T-helper 1 cell treated with Interleukin-12 subunit alpha and Interleukin-12 subunit beta and Interleukin-4 antibody, amounts not matched to agents 30 μg/mL and 1 μg/mL, for 36 hours (primary cell): ENCODE measurements around the gene ZNF362.

Source experiments
- H3K27ac Mint-ChIP-seq: one replicate; pipeline ENCODE4 v1.8.0; 2021; ENCODE audit warnings: mild to moderate bottlenecking, mixed read lengths
- H3K27me3 Mint-ChIP-seq: one replicate; pipeline ENCODE4 v1.8.0; 2021; ENCODE audit warnings: low read depth, mixed read lengths
- H3K36me3 Mint-ChIP-seq: one replicate; pipeline ENCODE4 v1.8.0; 2021; ENCODE audit warnings: low read depth, mixed read lengths
- H3K4me1 Mint-ChIP-seq: one replicate; pipeline ENCODE4 v1.8.0; 2021; ENCODE audit warnings: low read depth, mixed read lengths
- H3K4me3 Mint-ChIP-seq: one replicate; pipeline ENCODE4 v1.8.0; 2021; ENCODE audit warnings: mild to moderate bottlenecking, moderate library complexity, mixed read lengths
- H3K9me3 Mint-ChIP-seq: one replicate; pipeline ENCODE4 v1.8.0; 2021; ENCODE audit warnings: mixed read lengths

ZNF362 gene

DNA sequence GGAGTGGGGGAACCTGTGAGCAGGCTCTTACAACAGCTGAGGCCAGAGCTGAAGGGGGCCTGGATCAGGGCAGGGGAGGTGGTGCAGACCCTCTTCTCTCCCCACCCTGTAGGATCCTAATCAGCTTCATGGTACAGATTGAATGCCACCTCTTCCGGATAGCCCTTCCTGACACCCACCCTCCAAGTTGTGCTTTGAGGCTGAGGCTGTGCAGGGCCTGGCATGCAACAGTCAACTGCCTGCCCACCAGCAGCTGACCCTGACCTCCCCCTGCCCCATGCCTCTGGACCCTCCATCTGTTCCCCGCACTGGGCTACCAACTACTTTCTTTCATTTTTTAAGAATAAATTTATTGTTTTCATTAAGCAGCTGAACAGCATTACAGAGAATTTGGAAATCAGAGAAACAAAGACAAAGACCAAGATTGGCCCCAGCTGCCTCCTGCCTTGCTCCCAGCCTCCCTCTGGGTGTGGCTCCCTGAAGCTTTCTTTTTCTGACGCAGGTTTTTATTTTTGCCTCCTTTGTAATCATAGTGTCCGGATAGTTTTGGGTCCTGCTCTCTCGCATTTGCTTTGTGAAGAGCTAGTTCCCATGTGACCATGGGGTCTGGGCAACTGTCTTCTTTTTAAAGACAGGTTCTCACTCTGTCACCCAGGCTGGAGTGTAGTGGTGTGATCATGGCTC, 12.8 kb downstream of the ZNF362 start:
- peaks cover 11% of the 10 kb centered on the region for H3K4me1 Mint-ChIP-seq
- H3K27ac Mint-ChIP-seq = no peak overlapping the region
- no peak overlapping the region for H3K4me3 Mint-ChIP-seq
- H3K9me3 Mint-ChIP-seq = no peaks in the 10 kb centered on the region
- no peaks in the 10 kb centered on the region for H3K36me3 Mint-ChIP-seq
- no peaks in the 10 kb centered on the region for H3K27me3 Mint-ChIP-seq

DNA sequence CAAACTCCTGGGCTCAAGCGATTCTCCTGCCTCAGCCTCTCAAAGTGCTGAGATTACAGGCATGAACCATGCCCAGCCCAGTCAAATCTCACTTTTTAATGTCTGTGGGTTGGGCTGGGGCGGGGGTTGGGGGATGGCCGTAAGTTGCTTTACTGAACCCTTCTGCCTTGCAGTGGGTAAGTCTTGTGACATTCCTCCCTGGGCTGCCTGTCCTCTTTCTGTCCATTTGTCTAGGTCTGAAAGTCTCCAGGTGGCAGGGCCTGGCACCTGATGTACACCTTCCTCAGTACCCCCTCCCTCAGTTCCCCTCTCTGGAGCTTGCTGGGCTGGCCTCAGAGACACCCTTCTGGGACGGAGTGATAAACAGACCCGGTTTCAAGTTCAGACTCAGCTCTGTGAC, 13.3 kb downstream of the ZNF362 start:
- Mint-ChIP-seq H3K27me3 (no peaks in the 10 kb centered on the region), H3K27ac (no peak overlapping the region)

DNA sequence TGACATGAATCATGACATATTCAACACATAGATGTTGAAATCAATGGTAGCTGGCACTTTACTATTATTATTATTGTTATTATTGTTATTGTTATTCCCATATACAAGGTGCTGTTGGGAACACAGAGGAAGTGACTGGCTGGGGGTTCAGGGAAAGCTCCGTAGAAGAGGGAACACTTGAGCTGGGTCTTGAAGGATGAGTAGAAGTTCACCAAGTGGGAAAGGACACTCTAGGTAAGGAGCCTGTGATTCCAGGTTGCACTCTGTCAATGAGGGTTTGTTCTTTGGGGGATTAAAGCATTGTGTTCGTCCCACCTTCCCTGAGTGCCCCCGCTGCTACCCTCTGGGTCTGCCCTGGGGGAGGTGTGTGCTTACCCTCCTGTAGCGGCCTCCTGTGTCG, 14.1 kb downstream of the ZNF362 start:
- Mint-ChIP-seq H3K36me3 (no peaks in the 10 kb centered on the region), H3K27ac (no peak overlapping the region), H3K27me3 (no peaks in the 10 kb centered on the region), H3K4me3 (no peak overlapping the region), H3K4me1 (peaks cover 11% of the 10 kb centered on the region), H3K9me3 (no peaks in the 10 kb centered on the region)

More for the DNA sequence above, 13.3 kb downstream of the ZNF362 start:
- peaks cover 11% of the 10 kb centered on the region for H3K4me1 Mint-ChIP-seq
- no peaks in the 10 kb centered on the region for H3K36me3 Mint-ChIP-seq
- H3K9me3 Mint-ChIP-seq = no peaks in the 10 kb centered on the region
- no peak overlapping the region for H3K4me3 Mint-ChIP-seq

DNA sequence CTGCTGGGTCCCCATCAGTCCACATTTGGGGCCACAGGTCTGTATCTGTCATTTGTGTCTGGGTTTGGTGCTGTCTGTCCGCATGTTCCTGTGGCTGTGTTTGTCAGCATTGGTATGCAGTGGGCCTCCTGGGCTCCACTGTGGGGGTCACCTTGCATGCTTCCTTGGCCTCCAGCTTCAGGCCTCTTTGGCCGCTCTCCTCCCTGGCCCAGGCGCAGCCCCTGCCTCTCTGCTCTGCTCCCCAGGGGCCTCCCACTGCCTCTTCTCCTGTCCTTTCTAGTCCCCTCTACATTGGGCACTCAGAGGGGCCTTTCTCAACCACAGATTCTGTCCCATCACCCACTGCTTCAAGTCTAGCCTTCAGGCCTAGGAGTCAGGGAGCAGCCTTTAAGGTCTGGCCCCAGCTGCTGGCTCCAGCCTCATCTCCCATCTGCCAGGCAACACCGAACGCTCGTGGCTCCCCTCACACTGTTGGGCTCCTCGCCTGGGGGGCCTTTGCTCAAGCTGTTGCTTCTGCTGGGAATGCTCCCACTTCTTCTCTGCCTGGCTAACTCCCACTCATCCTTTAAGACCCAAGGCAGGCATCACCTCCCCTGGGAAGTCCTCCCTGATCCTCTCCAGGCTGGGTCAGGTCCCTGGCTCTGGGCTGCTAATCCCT, 14.6 kb downstream of the ZNF362 start:
- Mint-ChIP-seq H3K27me3 (no peaks in the 10 kb centered on the region), H3K9me3 (no peaks in the 10 kb centered on the region), H3K4me3 (no peak overlapping the region), H3K36me3 (no peaks in the 10 kb centered on the region), H3K4me1 (peaks cover 11% of the 10 kb centered on the region), H3K27ac (no peak overlapping the region)

DNA sequence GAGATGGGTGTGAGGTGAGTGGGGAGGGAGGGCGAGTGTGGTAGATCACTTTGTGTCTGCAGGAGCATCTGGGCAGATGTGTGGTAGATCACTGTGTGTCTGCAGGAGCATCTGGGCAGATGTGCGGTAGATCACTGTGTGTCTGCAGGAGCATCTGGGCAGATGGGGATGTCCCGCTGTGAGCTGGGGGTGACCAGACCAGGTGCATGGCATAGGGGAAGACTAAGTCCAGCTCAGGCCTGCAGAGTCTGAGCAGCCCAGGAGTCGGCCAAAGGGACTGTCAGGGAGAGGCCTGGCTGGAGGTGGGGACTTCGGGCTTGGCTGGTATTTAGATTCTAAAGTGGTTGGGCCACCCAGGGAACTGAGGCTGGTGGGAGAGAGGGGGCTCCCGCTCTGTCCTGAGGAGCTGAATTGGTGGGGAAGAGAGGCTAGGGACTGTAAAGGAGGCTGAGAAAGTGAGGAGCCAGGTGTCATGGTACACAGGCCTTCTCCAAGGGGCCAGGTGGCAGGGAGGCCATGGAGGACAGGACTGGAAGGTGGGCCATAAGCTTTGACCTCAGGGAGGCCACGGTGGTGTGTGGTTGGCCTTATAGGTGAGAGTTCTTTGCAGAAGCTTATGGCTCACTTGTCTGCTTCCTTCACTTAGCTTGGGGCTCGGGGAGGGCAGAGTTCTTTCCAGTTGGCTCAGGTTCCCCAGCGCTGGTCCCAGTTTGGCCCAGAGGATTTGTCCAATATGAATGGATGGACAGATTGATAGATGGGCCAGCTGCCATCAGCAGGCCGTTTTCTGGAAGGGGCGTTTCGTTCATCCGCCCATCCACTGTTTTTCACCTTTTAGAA, 15.6 kb downstream of the ZNF362 start:
- Mint-ChIP-seq H3K36me3 (no peaks in the 10 kb centered on the region), H3K9me3 (no peaks in the 10 kb centered on the region), H3K4me1 (peaks cover 11% of the 10 kb centered on the region), H3K4me3 (no peak overlapping the region), H3K27me3 (no peaks in the 10 kb centered on the region), H3K27ac (no peak overlapping the region)

DNA sequence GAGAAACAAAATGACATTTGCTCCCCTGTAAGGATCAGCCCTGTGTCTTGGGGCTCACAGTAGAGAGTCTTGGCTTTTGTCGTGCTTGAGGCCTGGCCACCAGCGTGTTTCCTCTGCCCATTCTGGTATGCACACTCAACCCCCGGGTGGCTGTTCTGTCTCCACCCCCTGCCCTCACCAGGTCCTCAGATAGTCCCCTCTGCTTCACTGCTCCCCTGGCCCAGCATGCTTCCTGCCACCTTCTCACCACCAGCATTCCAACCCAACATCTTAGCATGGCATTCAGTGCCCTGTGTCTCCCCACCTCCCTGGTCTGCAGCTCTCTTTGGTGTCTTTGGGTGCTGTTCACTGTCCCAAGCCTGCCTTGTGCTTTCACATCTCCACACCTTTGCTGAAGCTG, 16.2 kb downstream of the ZNF362 start:
- Mint-ChIP-seq H3K4me3 (no peak overlapping the region), H3K27me3 (no peaks in the 10 kb centered on the region), H3K27ac (no peak overlapping the region), H3K36me3 (peaks cover 2% of the 10 kb centered on the region), H3K4me1 (peaks cover 11% of the 10 kb centered on the region), H3K9me3 (no peaks in the 10 kb centered on the region)

DNA sequence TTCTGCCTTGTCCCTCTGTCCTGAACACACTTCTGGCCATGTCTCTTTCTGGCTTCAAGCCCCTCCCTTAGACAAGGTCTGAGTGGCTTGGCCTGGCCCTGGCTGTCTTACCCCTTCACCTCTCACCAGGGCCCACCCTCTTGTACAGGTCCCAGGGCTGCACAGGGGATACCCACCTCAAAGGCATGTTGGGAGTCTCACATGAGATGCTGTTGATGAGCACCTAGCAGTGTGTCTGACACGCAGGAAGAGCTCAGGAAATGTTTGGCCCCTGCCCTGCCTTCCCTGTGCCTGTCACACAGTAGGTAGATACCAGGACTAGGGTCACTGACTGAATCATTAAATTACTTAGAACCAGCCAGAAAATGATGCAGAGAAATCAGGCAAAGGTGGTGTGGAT, 16.6 kb downstream of the ZNF362 start:
- Mint-ChIP-seq H3K4me1 (peaks cover 11% of the 10 kb centered on the region), H3K9me3 (no peaks in the 10 kb centered on the region), H3K4me3 (no peak overlapping the region), H3K36me3 (peaks cover 2% of the 10 kb centered on the region), H3K27ac (no peak overlapping the region), H3K27me3 (no peaks in the 10 kb centered on the region)

DNA sequence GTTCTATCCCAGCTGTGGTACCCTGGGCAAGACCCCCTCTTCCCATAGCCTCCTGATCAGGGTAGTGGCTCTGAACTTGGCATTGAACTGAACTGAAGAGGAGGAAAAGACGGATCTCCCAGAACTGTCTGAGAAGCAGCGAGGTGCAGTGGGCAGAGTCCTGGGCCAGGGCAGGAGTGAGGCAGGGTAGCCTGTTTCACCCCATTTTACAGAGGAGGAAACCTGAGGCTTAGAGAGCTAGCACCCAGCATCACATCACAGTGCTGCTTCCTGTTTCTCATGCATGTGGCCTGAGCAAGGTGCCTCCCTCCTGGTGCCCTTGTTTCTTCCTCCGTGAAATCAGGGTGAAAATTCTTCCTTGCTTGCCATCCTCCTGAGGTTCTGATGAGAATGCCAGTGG, 17.1 kb downstream of the ZNF362 start:
- H3K27me3 Mint-ChIP-seq = no peaks in the 10 kb centered on the region
- H3K27ac Mint-ChIP-seq = no peak overlapping the region
- H3K4me3 Mint-ChIP-seq = no peak overlapping the region
- H3K36me3 Mint-ChIP-seq = peaks cover 2% of the 10 kb centered on the region
- H3K4me1 Mint-ChIP-seq = peaks cover 11% of the 10 kb centered on the region
- no peaks in the 10 kb centered on the region for H3K9me3 Mint-ChIP-seq

DNA sequence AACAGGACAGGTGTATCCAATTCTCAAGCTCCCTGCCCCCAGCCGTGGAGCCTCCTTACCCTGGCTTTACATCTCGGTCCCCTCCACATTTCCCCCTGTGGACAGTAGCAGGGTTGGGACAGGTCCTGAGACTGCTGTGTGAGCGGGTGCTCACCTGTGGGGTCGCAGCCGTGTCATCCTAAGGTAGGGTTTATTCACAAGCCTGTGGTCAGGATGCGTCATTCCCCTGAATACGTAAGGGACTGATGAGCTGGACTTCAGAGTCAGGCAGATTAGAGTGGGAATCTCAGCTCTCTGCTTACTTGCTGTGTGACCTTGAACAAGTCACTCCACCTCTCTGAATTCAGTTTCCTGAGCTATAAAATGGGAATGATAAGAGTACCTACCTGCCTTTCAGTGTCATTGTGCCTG, 17.7 kb downstream of the ZNF362 start:
- Mint-ChIP-seq H3K36me3 (peaks cover 2% of the 10 kb centered on the region), H3K9me3 (no peaks in the 10 kb centered on the region), H3K4me3 (no peak overlapping the region), H3K27ac (no peak overlapping the region), H3K27me3 (no peaks in the 10 kb centered on the region), H3K4me1 (peaks cover 11% of the 10 kb centered on the region)

DNA sequence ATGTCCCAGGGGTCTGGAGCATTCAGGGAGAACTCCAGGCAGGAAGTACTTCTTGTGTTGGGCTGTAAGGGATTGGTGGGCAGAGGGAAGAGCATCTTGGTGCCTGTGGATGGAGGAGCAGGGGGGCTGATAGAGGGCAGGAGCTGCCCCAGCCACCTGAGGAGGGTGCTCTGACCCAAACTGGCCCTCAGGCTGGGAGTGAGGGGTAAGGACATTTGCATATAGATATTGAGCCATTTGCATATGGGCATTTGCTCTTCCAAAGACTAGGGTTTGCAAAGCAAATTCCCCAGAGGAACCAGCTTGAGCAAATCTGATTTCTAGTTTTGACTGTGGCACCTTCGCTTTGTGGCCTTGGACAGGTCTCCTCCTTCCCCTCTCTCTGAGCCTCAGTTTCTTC, 18.2 kb downstream of the ZNF362 start:
- H3K9me3 Mint-ChIP-seq = no peaks in the 10 kb centered on the region
- no peak overlapping the region for H3K4me3 Mint-ChIP-seq
- peaks cover 2% of the 10 kb centered on the region for H3K36me3 Mint-ChIP-seq
- no peak overlapping the region for H3K27ac Mint-ChIP-seq
- peaks cover 11% of the 10 kb centered on the region for H3K4me1 Mint-ChIP-seq
- no peaks in the 10 kb centered on the region for H3K27me3 Mint-ChIP-seq

DNA sequence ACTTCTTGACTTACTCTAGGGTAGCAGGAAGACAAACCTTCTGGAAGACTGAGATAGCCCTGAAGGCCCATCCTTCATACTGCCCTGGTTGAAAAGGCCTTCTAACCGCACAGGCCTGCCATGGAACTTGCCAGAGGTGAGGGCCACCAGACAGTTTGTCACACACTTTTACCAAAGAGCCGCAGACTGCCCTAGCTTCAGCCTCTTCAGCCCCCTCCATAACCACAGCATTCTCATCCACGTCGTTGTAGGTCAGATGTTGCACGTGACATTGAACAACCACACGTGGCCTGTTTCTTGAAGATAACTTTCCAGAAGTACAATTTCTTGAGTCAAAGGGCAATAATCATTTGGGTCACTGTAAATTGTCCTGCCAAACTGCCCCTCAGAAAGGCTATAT, 18.9 kb downstream of the ZNF362 start:
- Mint-ChIP-seq H3K36me3 (peaks cover 2% of the 10 kb centered on the region), H3K9me3 (no peaks in the 10 kb centered on the region), H3K27ac (no peak overlapping the region), H3K4me3 (no peak overlapping the region), H3K4me1 (peaks cover 11% of the 10 kb centered on the region), H3K27me3 (no peaks in the 10 kb centered on the region)

DNA sequence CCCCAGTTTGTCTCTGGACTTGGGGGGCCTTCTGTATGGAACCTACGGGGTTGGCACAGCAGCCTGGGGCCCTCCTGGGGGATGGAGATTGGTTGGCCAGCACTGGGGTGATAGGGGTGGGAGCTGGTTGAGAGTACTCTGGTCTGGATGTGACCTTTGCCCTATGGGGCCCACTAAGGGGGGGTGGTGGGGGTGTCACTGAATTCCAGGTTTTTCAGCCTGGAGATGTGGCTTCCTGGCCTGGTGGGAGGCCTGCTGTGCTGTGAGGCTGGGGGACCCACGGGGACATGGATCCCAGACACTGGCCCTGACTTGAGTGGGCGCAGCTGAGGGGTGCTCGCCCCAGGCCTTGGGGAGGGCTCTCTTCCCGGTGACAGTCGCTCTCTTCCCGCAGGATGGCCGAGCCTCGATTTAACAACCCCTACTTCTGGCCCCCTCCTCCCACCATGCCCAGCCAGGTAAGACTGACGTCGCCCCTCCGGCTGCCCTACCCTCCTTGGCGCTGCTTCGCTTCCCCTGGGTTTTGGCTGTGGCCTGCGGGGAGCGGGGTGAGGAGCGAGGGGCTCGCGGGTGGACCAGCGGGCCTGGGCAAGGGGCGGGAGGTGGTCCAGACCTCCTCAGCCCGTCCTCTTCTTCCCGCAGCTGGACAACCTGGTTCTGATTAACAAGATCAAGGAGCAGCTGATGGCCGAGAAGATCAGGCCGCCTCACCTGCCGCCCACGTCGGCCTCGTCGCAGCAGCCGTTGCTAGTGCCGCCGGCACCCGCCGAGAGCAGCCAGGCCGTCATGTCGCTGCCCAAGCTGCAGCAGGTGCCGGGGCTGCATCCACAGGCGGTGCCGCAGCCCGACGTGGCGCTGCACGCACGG, 19.6 kb downstream of the ZNF362 start:
- no peaks in the 10 kb centered on the region for H3K9me3 Mint-ChIP-seq
- H3K27ac Mint-ChIP-seq = no peak overlapping the region
- H3K4me1 Mint-ChIP-seq = peaks cover 11% of the 10 kb centered on the region
- H3K27me3 Mint-ChIP-seq = no peaks in the 10 kb centered on the region
- H3K4me3 Mint-ChIP-seq = no peak overlapping the region
- peaks cover 2% of the 10 kb centered on the region for H3K36me3 Mint-ChIP-seq

DNA sequence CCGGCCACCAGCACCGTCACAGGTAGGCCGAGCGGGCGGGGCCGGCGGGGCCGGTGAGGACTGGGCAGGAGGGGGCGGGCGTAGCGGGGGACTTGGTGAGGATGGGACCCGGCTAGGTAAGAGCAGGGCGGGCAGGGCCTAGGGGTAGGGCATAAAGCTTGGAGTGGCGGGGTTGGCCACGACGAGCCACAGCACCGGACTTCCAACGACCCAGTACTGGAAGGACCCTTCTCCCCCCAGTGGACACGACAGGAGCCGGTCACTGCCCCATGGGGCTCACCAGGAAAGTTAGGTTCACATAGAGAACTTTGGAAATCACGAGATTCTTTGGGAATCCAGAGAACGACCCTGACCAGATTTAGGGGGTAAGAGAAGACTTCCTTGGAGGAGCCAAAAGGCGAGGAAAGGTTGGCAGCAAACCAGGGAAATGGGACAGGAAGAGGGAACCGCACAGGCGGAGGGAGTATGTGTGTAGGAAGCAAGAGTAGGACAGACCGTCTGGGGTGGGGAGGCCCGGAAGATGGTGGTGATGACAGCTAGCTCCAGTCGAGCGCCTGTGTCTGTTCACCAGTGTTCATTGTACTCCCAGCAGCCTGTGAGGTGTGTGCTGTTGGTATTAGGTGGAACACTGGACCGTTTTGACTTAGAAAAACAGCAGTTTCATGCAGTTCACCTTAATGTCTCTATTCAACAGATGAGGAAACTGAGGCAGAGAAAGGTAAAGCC, 20.4 kb downstream of the ZNF362 start:
- peaks cover 11% of the 10 kb centered on the region for H3K4me1 Mint-ChIP-seq
- peaks cover 6% of the 10 kb centered on the region for H3K36me3 Mint-ChIP-seq
- H3K9me3 Mint-ChIP-seq = no peaks in the 10 kb centered on the region
- no peak overlapping the region for H3K4me3 Mint-ChIP-seq
- H3K27me3 Mint-ChIP-seq = no peaks in the 10 kb centered on the region
- H3K27ac Mint-ChIP-seq = no peak overlapping the region
